Neuronal stem cell (in vitro differentiated cells): ENCODE results near the gene DYNC1LI1.
A peak's percentile ranks its signal among the peaks of the same experiment; 100 is the strongest.
"Not testable (repeated sequence)": the region's sequence is repeated elsewhere in the genome, so short reads cannot be mapped to it uniquely, and the experiment has no call there.

Source experiments
- DNase-seq: peaks from one replicate; pipeline ENCODE4 v3.0.0-alpha.2; 2013; ENCODE audit warnings: low spot score
- H2AFZ ChIP-seq: one replicate; pipeline ENCODE4 v1.6.1; 2013; ENCODE audit warnings: mild to moderate bottlenecking, low read length, inconsistent platforms
- H2AK5ac ChIP-seq: 2 replicates; pipeline ENCODE4 v1.6.1; 2013; ENCODE audit warnings: low read depth, mild to moderate bottlenecking, inconsistent platforms, low read length, moderate library complexity, mixed read lengths
- H2BK120ac ChIP-seq: 2 replicates; pipeline ENCODE4 v1.6.1; 2013; ENCODE audit warnings: low read depth, mild to moderate bottlenecking, inconsistent platforms, low read length, moderate library complexity, mixed read lengths
- H2BK12ac ChIP-seq: one replicate; pipeline ENCODE4 v1.6.1; 2013; ENCODE audit warnings: low read length, inconsistent platforms
- H2BK15ac ChIP-seq: 2 replicates; pipeline ENCODE4 v1.6.1; 2013; ENCODE audit warnings: mild to moderate bottlenecking, low read length, inconsistent platforms, mixed read lengths
- H2BK5ac ChIP-seq: one replicate; pipeline ENCODE4 v1.6.1; 2013; ENCODE audit warnings: inconsistent platforms, mild to moderate bottlenecking, low read length, moderate library complexity
- H3K14ac ChIP-seq: one replicate; pipeline ENCODE4 v1.6.1; 2013; ENCODE audit warnings: low read length, inconsistent platforms
- H3K18ac ChIP-seq: 2 replicates; pipeline ENCODE4 v1.6.1; 2013; ENCODE audit warnings: low read length, inconsistent platforms
- H3K23ac ChIP-seq: 2 replicates; pipeline ENCODE4 v1.6.1; 2013; ENCODE audit warnings: low read depth, mild to moderate bottlenecking, mixed read lengths, low read length, inconsistent platforms; ENCODE audit not compliant: poor library complexity
- H3K27ac ChIP-seq: replicated peaks from 3 replicates; pipeline ENCODE4 v1.5.1; 2013; ENCODE audit warnings: low read length, inconsistent platforms
- H3K27me3 ChIP-seq, 3 experiments: 2 replicates each; pipeline ENCODE4 v1.6.1; 2013; ENCODE audit warnings: low read length in 3 of 3, mild to moderate bottlenecking in 2 of 3, inconsistent platforms in 1 of 3, low read depth in 1 of 3, mixed read lengths in 1 of 3, moderate library complexity in 1 of 3; ENCODE audit not compliant: control insufficient read depth in 3 of 3, insufficient read depth in 3 of 3
- H3K36me3 ChIP-seq, 2 donors: replicated peaks in 1 of 2; 2 replicates each; pipeline ENCODE4 v1.6.1; 2013; ENCODE audit warnings: low read length in 2 of 2; ENCODE audit not compliant: control insufficient read depth in 2 of 2, insufficient read depth in 2 of 2
- H3K4ac ChIP-seq: 2 replicates; pipeline ENCODE4 v1.6.1; 2013; ENCODE audit warnings: inconsistent platforms, mild to moderate bottlenecking, low read length, moderate library complexity
- H3K4me1 ChIP-seq, 2 donors: 1 replicate in 1 of 2; 2 replicates in 1 of 2; pipeline ENCODE4 v1.6.1; 2013; ENCODE audit warnings: low read length in 2 of 2, low read depth in 1 of 2; ENCODE audit not compliant: control insufficient read depth in 2 of 2, insufficient read depth in 1 of 2
- H3K4me2 ChIP-seq: one replicate; pipeline ENCODE4 v1.6.1; 2013; ENCODE audit warnings: mild to moderate bottlenecking, low read length, inconsistent platforms; ENCODE audit not compliant: insufficient read depth, poor library complexity, severe bottlenecking
- H3K4me3 ChIP-seq, 2 donors: 2 replicates each; pipeline ENCODE4 v1.5.1; 2013; ENCODE audit warnings: low read length in 2 of 2, mild to moderate bottlenecking in 2 of 2, inconsistent platforms in 1 of 2, moderate library complexity in 1 of 2
- H3K79me1 ChIP-seq: one replicate; pipeline ENCODE4 v1.6.1; 2013; ENCODE audit warnings: low read depth, mild to moderate bottlenecking, inconsistent platforms, low read length, moderate library complexity
- H3K9ac ChIP-seq: one replicate; pipeline ENCODE4 v1.6.1; 2013; ENCODE audit warnings: mild to moderate bottlenecking, low read depth, low read length, inconsistent platforms; ENCODE audit not compliant: poor library complexity
- H3K9me3 ChIP-seq, 2 donors: replicated peaks in 1 of 2; 2 replicates each; pipeline versions ENCODE3 to v1.6.1; 2013; ENCODE audit warnings: low read length in 2 of 2, mild to moderate bottlenecking in 2 of 2, inconsistent platforms in 1 of 2, low read depth in 1 of 2, mixed read lengths in 1 of 2, moderate library complexity in 1 of 2; ENCODE audit not compliant: control insufficient read depth in 2 of 2, insufficient read depth in 1 of 2
- H4K8ac ChIP-seq: one replicate; pipeline ENCODE4 v1.6.1; 2013; ENCODE audit warnings: low read depth, mild to moderate bottlenecking, inconsistent platforms, low read length, moderate library complexity
- H4K91ac ChIP-seq: one replicate; pipeline ENCODE4 v1.6.1; 2013; ENCODE audit warnings: low read length, low read depth, mild to moderate bottlenecking, inconsistent platforms; ENCODE audit not compliant: poor library complexity
- WGBS, 2 donors: extraction: QIAGEN DNeasy Blood & Tissue Kit; methylation state at CpG; one replicate each; pipeline ENCODE4 v1.1.7; 2013; ENCODE audit warnings: missing lambda C conversion rate in 2 of 2, mixed read lengths in 1 of 2; ENCODE audit not compliant: insufficient read length in 2 of 2, insufficient replicate concordance in 1 of 2; ENCODE audit errors: extremely low coverage in 2 of 2; 5-methylcytosine and 5-hydroxymethylcytosine counted together

The DYNC1LI1 gene

DNA sequence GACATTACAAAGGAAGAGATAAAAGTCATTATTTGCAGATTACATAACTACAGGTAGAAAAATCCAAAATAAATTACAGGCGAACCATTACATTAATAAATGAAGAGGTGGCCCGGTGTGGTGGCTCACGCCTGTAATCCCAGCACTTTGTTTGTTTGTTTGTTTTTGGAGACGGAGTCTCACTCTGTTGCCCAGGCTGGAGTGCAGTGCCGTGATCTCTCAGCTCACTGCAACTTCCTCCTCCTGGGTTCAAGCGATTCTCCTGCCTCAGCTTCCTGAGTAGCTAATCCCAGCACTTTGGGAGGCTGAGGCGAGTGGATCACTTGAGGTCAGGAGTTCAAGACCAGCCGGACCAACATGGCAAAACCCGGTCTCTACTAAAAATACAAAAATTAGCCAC lies 53.9 kb downstream of the DYNC1LI1 start:
- H2BK5ac ChIP-seq, H2BK120ac ChIP-seq, H2BK12ac ChIP-seq, H3K4me1 ChIP-seq, H3K27me3 ChIP-seq, H3K79me1 ChIP-seq, H4K91ac ChIP-seq, H2AK5ac ChIP-seq, H3K4me2 ChIP-seq, H3K23ac ChIP-seq, H3K27ac ChIP-seq, H3K9me3 ChIP-seq, H4K8ac ChIP-seq, H3K4me3 ChIP-seq, DNase-seq, H2BK15ac ChIP-seq, H3K18ac ChIP-seq, H3K4ac ChIP-seq, H3K9ac ChIP-seq, H2AFZ ChIP-seq, H3K14ac ChIP-seq: not testable (repeated sequence)
- no CpG with 5 or more reads among the region's 9 CpGs for WGBS, 2 donors
- H3K36me3 ChIP-seq, result peaks cover 0 to 11% of the 10 kb centered on the region in 2 donors

DNA sequence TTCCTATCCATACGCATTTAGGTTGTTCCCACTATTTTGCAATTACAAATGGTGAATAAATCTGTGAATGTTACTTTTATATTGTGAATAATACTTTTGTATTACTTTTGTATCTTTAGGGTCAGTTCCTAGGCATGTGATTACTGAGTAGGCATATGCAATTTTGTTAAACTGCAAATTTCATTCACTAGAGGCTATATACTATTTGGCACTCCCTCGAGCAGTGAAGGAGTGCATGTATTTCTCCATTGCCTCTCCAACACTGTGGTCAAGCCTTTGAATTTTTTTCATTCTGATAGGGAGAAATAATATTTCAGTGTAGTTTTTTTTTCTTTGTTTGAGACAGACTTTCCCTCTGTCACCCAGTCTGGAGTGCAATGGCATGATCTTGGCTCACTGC lies 59.7 kb downstream of the DYNC1LI1 start:
- Histone ChIP-seq H2BK12ac (no peak overlapping the region), H3K23ac (no peak overlapping the region), H3K79me1 (no peaks in the 10 kb centered on the region), H3K4ac (no peak overlapping the region), H2AFZ (no peak overlapping the region), H2AK5ac (no peak overlapping the region), H4K8ac (no peak overlapping the region), H2BK15ac (no peak overlapping the region), H3K18ac (no peak overlapping the region), H2BK5ac (no peak overlapping the region), H3K9ac (no peak overlapping the region), H3K36me3 (no peaks in the 10 kb centered on the region), H2BK120ac (no peak overlapping the region), H3K27ac (no peak overlapping the region), H3K4me3 (no peak overlapping the region), H3K4me2 (no peak overlapping the region), H3K4me1 (no peaks in the 10 kb centered on the region), H4K91ac (no peak overlapping the region), H3K14ac (no peak overlapping the region), H3K9me3 (no peaks in the 10 kb centered on the region), H3K27me3 (no peaks in the 10 kb centered on the region)
- DNase-seq, result no peak
- no CpG with 5 or more reads among the region's 2 CpGs for WGBS, 2 donors

- peak; percentile 59 for DNase-seq
- no CpG with 5 or more reads among the region's 3 CpGs for WGBS, 2 donors
- H2BK5ac ChIP-seq, result no peak overlapping the region
These were observed 60.5 kb downstream of the DYNC1LI1 start for GRCh38 chr3:32510075-32510724.

GRCh38 chr3:32508711-32509110 lies 61.9 kb downstream of the DYNC1LI1 start:
- Histone ChIP-seq H3K4me3 (no peak overlapping the region), H4K8ac (no peak overlapping the region), H3K4me1 (no peaks in the 10 kb centered on the region), H3K9me3 (no peaks in the 10 kb centered on the region), H3K14ac (no peak overlapping the region), H2BK120ac (no peak overlapping the region), H4K91ac (no peak overlapping the region), H3K23ac (no peak overlapping the region), H3K27ac (no peak overlapping the region), H3K9ac (no peak overlapping the region), H3K27me3 (no peaks in the 10 kb centered on the region), H3K4me2 (no peak overlapping the region), H2BK12ac (no peak overlapping the region), H2AFZ (no peak overlapping the region), H2BK5ac (no peak overlapping the region), H2BK15ac (no peak overlapping the region), H3K36me3 (no peaks in the 10 kb centered on the region), H3K4ac (no peak overlapping the region), H2AK5ac (no peak overlapping the region), H3K79me1 (no peaks in the 10 kb centered on the region), H3K18ac (no peak overlapping the region)
- no peak for DNase-seq
- no CpG with 5 or more reads among the region's 7 CpGs for WGBS, 2 donors

More at GRCh38 chr3:32510075-32510724, 60.5 kb downstream of the DYNC1LI1 start:
- Histone ChIP-seq H3K9me3 (no peaks in the 10 kb centered on the region), H3K9ac (no peak overlapping the region), H2BK12ac (no peak overlapping the region), H2BK120ac (no peak overlapping the region), H3K36me3 (no peaks in the 10 kb centered on the region), H3K14ac (no peak overlapping the region), H3K79me1 (no peaks in the 10 kb centered on the region), H3K4me3 (no peak overlapping the region), H3K27me3 (no peaks in the 10 kb centered on the region), H3K23ac (no peak overlapping the region), H3K27ac (no peak overlapping the region), H3K4me1 (no peaks in the 10 kb centered on the region), H2AFZ (no peak overlapping the region), H2AK5ac (no peak overlapping the region), H2BK15ac (no peak overlapping the region), H3K4me2 (no peak overlapping the region), H4K8ac (no peak overlapping the region), H3K4ac (no peak overlapping the region), H4K91ac (no peak overlapping the region), H3K18ac (no peak overlapping the region)
